IgD-negative memory B cell (primary cell): ENCODE results near the gene CCDC50. TPM values are rescaled to one million over a fixed set of nuclear protein-coding genes. Genes with fewer than 3 reads are reported as not detected.
A peak's percentile ranks its signal among the peaks of the same experiment; 100 is the strongest.

Experiments used
- H3K27ac Mint-ChIP-seq, 3 donors: one replicate each; pipeline ENCODE4 v1.8.0; 2020 to 2022; ENCODE audit warnings: mild to moderate bottlenecking in 3 of 3, mixed read lengths in 3 of 3, moderate library complexity in 1 of 3
- H3K27me3 Mint-ChIP-seq: one replicate; pipeline ENCODE4 v1.8.0; 2021; ENCODE audit warnings: mixed read lengths
- H3K36me3 Mint-ChIP-seq: one replicate; pipeline ENCODE4 v1.8.0; 2020; ENCODE audit warnings: mild to moderate bottlenecking, mixed read lengths
- H3K4me1 Mint-ChIP-seq, 3 donors: one replicate each; pipeline ENCODE4 v1.8.0; 2020 to 2022; ENCODE audit warnings: mixed read lengths in 3 of 3, mild to moderate bottlenecking in 1 of 3
- H3K4me3 Mint-ChIP-seq, 4 donors: one replicate each; pipeline ENCODE4 v1.8.0; 2020 to 2022; ENCODE audit warnings: mild to moderate bottlenecking in 4 of 4, mixed read lengths in 4 of 4, moderate library complexity in 3 of 4
- H3K9me3 Mint-ChIP-seq, 3 donors: one replicate each; pipeline ENCODE4 v1.8.0; 2020 to 2021; ENCODE audit warnings: mixed read lengths in 3 of 3, mild to moderate bottlenecking in 1 of 3
- polyA plus RNA-seq: library from polyadenylated mRNA; unstranded; fragments of 300-500 nt; fragmentation: Illumina TruSeq; gene quantifications from one replicate; pipeline ENCODE4 v1.2.3, GENCODE V29; 2021

Gene CCDC50
- polyA plus RNA-seq, 1 donor from 2014 or later, result 98.9 TPM

DNA sequence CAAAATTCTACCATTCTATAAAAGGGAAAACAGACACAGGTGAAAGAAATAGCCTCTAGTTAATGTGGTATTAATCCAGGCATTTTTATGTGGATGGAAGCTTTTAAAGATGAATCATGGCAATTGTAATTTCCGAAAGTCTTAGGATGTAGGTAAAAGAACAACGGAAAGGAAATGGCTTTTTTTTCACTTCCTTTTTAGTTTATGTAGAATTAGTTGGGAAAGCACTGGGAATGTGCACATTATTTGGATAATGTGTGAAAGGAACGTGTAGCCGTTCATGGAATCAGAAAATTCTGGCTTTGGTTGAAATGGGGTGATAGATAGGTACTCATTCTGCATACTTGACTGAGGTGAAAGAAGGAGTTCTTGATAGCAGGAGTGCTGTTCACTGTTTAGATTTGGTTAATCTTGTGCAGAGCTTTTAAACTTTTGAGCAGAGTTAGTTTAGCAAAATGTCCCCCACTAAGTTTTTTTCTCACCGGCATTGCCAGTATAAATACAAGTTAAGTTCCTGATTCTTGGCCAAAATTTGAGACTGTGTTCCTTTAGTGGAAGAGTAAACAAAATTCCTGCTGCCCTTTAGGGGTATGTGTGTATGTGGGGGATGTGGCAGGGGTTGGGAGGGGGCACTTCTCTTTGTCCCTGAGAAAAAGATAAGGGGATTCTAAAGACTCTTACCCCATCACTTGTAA lies 21.3 kb downstream of the CCDC50 start:
- H3K4me1 Mint-ChIP-seq, result peaks cover 41 to 51% (median 51%) of the 10 kb centered on the region in 3 donors
- peak overlapping the region in 2 of 3 donors; percentile 14 to 63 for H3K27ac Mint-ChIP-seq

DNA sequence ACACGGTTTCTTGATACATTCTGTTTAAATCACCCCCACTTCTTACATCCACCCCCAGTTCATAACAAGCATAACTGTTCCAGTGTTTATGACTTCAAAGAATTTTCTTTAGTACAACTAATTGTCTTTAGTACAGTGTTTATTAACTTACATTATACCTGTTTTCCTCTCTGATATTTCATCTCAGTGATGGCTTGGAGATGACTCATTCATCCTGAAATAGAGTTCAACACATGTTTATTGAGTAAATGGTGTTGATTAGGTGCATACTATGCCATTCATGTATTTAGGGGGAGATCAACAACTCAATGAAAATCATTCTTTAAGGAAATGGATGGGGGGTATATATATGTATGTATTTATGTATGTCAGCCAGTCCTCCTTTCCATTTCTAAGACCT lies 22.8 kb downstream of the CCDC50 start:
- peaks cover 41 to 51% (median 49%) of the 10 kb centered on the region in 3 donors for H3K4me1 Mint-ChIP-seq
- no peaks in the 10 kb centered on the region for H3K9me3 Mint-ChIP-seq
- H3K4me3 Mint-ChIP-seq, result no peak overlapping the region
- H3K27ac Mint-ChIP-seq, result no peak overlapping the region
- peaks cover 1% of the 10 kb centered on the region for H3K36me3 Mint-ChIP-seq
- no peaks in the 10 kb centered on the region for H3K27me3 Mint-ChIP-seq

More for the DNA sequence above, 21.3 kb downstream of the CCDC50 start:
- Mint-ChIP-seq H3K36me3 (peaks cover 1% of the 10 kb centered on the region), H3K9me3 (no peaks in the 10 kb centered on the region), H3K4me3 (peak overlapping the region in 3 of 4 donors; percentile 31 to 76 (median 73)), H3K27me3 (no peaks in the 10 kb centered on the region)

DNA sequence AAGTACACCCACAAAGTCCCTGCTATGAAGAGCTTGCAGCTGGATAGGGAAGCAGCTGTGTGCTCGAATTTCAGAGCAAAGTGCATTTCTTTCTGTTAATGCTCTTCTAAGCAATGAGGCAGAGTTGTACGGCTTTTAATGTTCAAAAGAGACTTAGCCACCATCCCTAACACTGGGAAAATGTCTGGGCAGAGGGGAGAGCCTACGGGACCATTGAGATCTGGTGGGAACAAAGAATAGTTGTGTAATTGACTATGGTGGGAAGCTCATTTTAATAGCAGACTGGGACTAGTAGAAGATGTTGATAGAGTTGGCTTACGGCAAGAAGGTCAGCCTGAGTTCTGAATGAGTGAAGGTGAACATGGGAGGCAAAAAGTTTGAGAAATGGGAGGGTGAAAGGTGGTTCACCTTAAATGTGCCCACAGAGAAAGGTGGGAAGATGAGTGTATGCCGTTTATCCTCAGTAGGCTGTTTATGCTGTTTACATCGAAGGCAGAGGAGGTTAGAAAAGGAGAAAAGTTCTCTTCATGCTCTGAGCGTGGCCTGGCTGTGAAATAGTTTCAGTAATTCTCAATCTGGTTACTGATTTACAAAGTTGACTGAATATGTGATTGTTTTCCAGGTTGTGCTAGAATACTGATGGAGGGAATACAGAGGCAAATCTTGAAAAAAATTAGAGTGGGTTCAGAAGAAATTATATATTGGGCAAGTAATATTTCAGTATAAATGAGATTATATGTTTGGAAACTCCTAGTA lies 24.0 kb downstream of the CCDC50 start:
- Mint-ChIP-seq H3K4me1 (peaks cover 40 to 50% (median 44%) of the 10 kb centered on the region in 3 donors), H3K27me3 (no peaks in the 10 kb centered on the region), H3K27ac (no peak overlapping the region), H3K36me3 (no peaks in the 10 kb centered on the region), H3K4me3 (no peak overlapping the region), H3K9me3 (no peaks in the 10 kb centered on the region)

GRCh38 chr3:191355406-191355805 lies 26.2 kb downstream of the CCDC50 start:
- Mint-ChIP-seq H3K9me3 (no peaks in the 10 kb centered on the region), H3K36me3 (peaks cover 8% of the 10 kb centered on the region), H3K27me3 (no peaks in the 10 kb centered on the region), H3K4me1 (peaks cover 44 to 61% (median 47%) of the 10 kb centered on the region in 3 donors), H3K4me3 (peak overlapping the region; percentile 44 to 87 (median 70)), H3K27ac (peak overlapping the region; percentile 71 to 80 (median 74))

- H3K4me1 Mint-ChIP-seq, result peaks cover 43 to 63% (median 53%) of the 10 kb centered on the region in 3 donors
- peak overlapping the region; percentile 23 to 90 (median 36) for H3K27ac Mint-ChIP-seq
- H3K4me3 Mint-ChIP-seq, result peak overlapping the region in 3 of 4 donors; percentile 4 to 65 (median 59)
- H3K27me3 Mint-ChIP-seq, result no peaks in the 10 kb centered on the region
- no peaks in the 10 kb centered on the region for H3K9me3 Mint-ChIP-seq
- peaks cover 12% of the 10 kb centered on the region for H3K36me3 Mint-ChIP-seq
These were observed 27.6 kb downstream of the CCDC50 start for GRCh38 chr3:191356631-191357439.

DNA sequence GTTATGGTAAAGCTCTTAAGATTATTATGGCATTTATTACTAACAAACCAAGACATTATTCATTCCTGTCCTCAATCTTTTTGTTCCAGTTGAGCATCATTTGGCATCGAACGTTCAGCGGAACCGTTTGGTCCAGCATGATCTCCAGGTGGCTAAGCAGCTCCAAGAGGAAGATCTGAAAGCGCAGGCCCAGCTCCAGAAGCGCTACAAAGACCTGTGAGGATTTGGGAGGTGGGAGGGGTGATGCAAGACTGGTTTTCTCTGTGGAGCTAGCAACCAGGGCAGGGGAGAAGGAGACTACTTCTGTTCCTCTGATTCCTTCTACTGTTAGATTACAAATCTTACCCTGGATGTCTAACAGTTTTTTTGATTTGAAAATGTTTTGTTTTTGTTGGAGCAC lies 28.7 kb downstream of the CCDC50 start:
- H3K27me3 Mint-ChIP-seq, result no peaks in the 10 kb centered on the region
- peak overlapping the region; percentile 23 to 89 (median 67) for H3K27ac Mint-ChIP-seq
- H3K4me1 Mint-ChIP-seq, result peaks cover 43 to 63% (median 53%) of the 10 kb centered on the region in 3 donors
- H3K9me3 Mint-ChIP-seq, result no peaks in the 10 kb centered on the region
- no peak overlapping the region for H3K4me3 Mint-ChIP-seq
- H3K36me3 Mint-ChIP-seq, result peaks cover 12% of the 10 kb centered on the region

GRCh38 chr3:191358929-191359328 lies 29.7 kb downstream of the CCDC50 start:
- Mint-ChIP-seq H3K9me3 (no peaks in the 10 kb centered on the region), H3K4me1 (peaks cover 43 to 65% (median 53%) of the 10 kb centered on the region in 3 donors), H3K36me3 (peaks cover 12% of the 10 kb centered on the region), H3K4me3 (peak overlapping the region; percentile 22 to 82 (median 60)), H3K27ac (peak overlapping the region; percentile 67 to 94 (median 89)), H3K27me3 (no peaks in the 10 kb centered on the region)

DNA sequence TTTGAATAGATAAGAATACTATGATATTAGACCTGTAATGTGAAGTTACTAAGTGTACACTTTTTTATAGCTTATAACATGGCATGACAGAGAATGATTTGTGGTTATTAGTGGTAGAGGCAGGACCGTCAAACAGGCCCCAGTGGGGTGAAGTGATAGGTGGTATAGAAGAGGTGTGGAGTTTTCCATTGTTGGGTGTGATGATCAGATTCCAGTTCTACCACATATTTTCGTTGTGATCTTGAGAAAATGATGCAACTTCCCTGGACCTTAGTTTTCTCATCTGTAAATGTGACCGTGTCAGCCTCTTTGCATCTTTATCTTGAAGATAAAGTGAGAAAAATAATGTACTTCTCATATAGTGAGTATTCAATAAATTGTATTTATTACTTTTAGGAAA lies 31.4 kb downstream of the CCDC50 start:
- Mint-ChIP-seq H3K9me3 (no peaks in the 10 kb centered on the region), H3K27ac (peak overlapping the region; percentile 5 to 89 (median 67)), H3K4me3 (peak overlapping the region in 1 of 4 donors; percentile 14), H3K36me3 (peaks cover 12% of the 10 kb centered on the region), H3K4me1 (peaks cover 36 to 60% (median 48%) of the 10 kb centered on the region in 3 donors), H3K27me3 (no peaks in the 10 kb centered on the region)

DNA sequence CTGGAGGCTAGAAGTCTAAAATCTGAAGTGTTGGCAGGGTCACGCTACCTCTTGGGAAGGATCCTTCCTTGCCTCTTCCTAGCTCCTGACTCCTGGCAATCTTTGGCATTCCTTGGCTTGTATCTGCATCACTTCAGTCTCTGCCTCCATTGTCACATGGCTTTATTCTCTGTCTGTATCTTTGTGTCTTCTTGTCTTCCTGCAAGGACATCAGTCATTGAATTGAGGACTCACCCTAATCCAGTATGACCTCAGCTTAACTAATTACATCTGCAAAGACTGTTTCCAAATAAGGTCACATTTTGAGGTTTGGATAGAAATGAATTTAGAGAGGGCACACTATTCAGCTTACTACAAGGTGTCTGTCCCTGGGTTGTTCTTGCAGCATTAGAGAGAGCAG lies 32.3 kb downstream of the CCDC50 start:
- Mint-ChIP-seq H3K9me3 (no peaks in the 10 kb centered on the region), H3K4me1 (peaks cover 32 to 53% (median 42%) of the 10 kb centered on the region in 3 donors), H3K27ac (peak overlapping the region in 1 of 3 donors; percentile 74), H3K27me3 (no peaks in the 10 kb centered on the region), H3K4me3 (no peak overlapping the region), H3K36me3 (peaks cover 12% of the 10 kb centered on the region)

- Mint-ChIP-seq H3K9me3 (no peaks in the 10 kb centered on the region), H3K27me3 (no peaks in the 10 kb centered on the region), H3K4me3 (no peak overlapping the region), H3K36me3 (peaks cover 13% of the 10 kb centered on the region), H3K27ac (no peak overlapping the region), H3K4me1 (peaks cover 28 to 51% (median 37%) of the 10 kb centered on the region in 3 donors)
These were observed 32.8 kb downstream of the CCDC50 start for GRCh38 chr3:191362037-191362436.

- Mint-ChIP-seq H3K4me1 (peaks cover 24 to 45% (median 32%) of the 10 kb centered on the region in 3 donors), H3K27ac (no peak overlapping the region), H3K4me3 (no peak overlapping the region), H3K27me3 (no peaks in the 10 kb centered on the region), H3K9me3 (no peaks in the 10 kb centered on the region), H3K36me3 (peaks cover 13% of the 10 kb centered on the region)
These were observed 33.4 kb downstream of the CCDC50 start for GRCh38 chr3:191362524-191363090.

- Mint-ChIP-seq H3K27ac (peak overlapping the region in 1 of 3 donors; percentile 84), H3K9me3 (no peaks in the 10 kb centered on the region), H3K36me3 (peaks cover 13% of the 10 kb centered on the region), H3K27me3 (no peaks in the 10 kb centered on the region), H3K4me3 (no peak overlapping the region), H3K4me1 (peaks cover 21 to 41% (median 27%) of the 10 kb centered on the region in 3 donors)
These were observed 34.0 kb downstream of the CCDC50 start for GRCh38 chr3:191363221-191363620.

GRCh38 chr3:191366675-191367074 lies 37.5 kb downstream of the CCDC50 start:
- peak overlapping the region in 2 of 3 donors; percentile 26 to 34 for H3K27ac Mint-ChIP-seq
- H3K4me3 Mint-ChIP-seq, result no peak overlapping the region
- H3K36me3 Mint-ChIP-seq, result peaks cover 12% of the 10 kb centered on the region
- H3K27me3 Mint-ChIP-seq, result no peaks in the 10 kb centered on the region
- H3K4me1 Mint-ChIP-seq, result peaks cover 6 to 14% (median 8%) of the 10 kb centered on the region in 3 donors
- no peaks in the 10 kb centered on the region for H3K9me3 Mint-ChIP-seq
